ENCODE results near the gene IL3RA.

IL3RA gene

DNA sequence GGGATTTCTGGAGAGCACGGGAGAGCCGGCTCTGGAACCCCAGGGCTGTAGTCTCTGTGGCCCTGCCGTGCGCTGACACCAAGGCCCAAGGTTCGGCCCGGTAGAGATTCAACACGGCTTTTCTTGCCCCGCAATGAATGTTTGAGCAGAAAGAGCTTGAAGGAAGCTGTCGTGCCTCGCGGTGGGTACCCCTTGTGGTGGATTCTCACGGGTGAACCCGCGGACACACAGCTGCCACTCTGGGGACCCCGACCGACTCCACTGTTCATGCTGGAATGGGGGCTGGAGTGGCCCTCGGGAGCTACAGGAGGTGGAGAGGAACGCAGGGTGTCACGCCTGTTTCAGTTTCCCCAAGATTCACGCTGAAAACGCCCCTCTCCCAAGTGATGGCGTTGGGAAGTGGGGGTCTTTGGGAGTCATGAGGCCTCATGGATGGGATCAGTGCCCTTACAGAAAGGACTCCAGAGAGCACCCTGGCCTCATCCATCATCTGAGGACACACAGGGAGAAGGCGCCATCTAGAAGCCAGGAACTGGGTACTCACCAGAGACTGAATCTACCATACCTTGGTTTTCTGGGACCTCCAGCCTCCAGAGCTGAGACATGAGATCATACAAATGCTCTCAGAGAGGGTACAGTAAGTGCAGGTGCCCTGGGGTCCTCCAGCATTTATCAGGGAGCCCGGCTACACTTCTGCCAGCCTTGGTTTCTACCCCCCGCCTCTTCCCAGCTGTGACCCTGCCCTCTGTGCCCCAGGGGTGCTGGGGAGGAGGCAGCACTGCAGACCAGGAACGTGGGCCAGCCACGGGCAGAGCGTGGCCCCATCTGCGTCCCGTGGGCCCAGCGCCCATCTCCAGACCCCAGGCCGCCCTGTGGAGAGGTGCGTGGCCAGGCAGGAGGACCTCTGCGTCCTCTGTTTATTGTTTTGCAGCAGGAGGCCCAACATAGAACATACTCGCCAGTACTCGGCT is 49.0 kb downstream of the IL3RA start:
- DNase-seq = no peak

DNA sequence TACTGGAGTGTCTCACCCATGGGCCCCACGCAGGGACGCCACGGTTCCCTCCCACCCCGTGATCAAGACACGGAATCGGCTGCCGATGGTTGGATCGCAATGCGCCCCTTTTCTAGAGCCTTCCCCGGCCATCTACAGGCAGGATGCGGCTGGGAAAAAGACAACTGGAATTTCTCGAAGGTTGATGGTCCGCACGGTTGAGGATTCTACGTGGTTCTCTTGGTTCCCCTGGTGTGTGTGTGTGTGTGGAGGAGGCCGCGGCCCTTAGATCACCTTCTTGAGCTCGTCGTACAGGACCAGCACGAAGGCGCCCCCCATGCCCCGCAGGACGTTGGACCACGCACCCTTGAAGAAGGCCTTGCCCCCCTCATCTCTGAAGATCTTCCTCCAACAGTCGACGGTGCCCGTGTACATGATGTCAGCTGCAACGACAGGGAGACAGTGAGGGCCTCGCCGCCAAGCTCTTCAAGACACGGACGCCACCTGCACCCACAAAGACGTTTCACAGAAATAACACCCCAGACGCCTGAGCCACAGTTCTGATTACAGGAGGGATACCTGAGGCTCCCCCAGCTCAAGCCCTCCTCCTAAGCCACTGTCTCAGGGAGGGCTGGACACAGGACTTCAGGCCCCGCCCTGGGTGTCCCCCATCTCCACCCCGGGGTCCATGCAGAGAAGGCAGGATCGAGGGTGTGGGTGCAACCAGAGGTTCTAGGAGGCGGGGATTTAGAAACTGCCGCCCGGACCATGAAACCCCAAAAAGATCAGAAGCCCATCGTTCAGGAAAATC is 49.9 kb downstream of the IL3RA start:
- DNase-seq = no peak

- no peak for DNase-seq
Observed at GRCh38 chrX:1387141-1387776, 50.7 kb downstream of the IL3RA start.

DNA sequence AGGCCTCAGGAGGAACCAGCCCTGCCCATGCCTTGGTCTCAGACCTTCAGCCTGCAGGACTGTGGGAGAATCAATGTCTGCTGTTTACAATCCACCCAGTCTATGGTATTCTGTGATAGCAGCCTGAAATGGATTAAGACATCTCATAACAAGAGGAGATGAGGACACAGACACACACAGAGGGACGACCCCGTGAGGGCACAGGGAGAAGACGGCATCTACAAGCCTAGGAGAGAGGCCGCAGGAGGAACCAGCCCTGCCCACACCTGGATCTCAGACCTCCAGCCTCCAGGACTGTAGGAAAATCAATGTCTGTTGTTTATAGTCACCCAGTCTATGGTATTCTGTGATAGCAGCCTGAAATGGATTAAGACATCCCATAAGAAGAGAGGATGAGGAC is 52.1 kb downstream of the IL3RA start:
- DNase-seq = no peak

DNA sequence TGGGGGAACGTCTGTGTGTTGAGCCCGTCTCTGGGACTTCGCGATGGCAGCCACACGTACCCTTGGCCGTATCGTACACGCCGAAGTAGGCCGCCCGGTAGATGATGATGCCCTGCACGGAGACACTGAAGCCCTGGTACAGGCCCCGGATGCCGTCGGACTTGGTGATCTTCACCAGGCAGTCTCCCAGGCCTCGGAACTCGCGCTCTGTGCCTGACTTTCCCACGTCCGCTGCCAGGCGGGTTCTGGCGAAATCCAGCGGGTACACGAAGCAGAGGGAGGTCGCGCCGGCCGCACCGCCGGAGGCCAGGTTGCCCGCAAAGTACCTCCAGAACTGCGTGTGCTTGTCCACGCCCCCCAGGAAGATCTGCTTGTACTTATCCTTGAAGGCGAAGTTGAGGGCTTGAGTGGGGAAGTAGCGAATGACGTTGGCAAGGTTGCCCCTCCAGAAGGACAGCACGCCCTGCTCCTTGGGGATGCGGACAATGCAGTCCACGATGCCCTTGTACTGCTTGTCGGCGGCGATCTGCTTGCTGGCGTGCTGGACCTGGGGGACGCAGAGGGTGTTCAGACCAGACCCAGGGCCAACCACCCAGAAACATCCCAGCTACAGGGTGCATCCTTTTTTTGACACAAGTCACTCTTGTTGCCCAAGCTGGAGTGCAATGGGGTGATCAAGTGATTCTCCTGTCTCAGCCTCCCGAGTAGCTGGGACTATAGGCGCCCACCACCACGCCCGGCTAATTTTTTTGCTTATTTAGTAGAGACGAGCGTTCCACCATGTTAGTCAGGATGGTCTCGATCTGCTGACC is 52.8 kb downstream of the IL3RA start:
- no peak for DNase-seq

DNA sequence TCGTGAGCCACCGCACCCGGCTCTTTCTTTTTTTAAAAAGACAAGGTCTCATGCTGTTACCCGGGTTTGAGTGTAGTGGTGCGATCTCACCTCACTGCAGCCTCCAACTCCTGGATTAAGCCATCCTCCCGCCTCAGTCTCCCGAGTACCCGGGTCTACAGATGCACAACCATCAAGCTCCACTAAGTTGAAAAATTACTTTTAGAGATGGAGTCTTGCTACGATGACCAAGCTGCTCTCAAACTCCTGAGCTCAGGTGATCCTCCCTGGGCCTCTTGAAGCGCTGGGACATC is 53.4 kb downstream of the IL3RA start:
- no peak for DNase-seq

DNA sequence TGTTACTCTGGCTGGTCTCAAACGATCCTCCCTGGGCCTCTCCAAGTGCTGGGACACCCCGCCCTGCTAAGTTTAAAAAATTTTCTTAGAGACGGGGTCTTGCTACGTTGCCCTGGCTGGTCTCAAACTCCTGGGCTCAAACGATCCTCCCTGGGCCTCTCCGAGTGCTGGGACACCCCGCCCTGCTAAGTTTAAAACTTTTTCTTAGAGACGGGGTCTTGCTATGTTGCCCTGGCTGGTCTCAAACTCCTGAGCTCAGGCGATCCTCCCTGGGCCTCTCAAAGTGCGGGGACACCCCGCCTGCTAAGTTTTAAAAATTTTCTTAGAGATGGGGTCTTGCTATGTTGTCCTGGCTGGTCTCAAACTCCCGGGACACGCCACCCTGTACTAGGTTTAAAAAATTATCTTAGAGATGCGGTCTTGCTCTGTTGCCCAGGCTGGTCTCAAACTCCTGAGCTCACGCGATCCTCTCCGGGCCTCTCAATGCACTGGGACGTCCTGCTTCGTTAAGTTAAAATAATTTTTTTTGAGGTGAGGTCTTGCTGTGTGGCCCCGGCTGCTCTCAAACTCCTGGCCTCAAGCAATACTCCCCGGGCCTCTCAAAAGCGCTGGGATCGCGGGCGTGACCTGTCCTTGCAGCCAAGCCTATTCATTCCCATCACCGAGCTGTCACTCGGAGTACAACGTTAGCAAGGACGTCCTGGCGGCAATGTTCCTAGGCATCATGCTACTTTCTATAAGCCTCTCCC is 54.2 kb downstream of the IL3RA start:
- no peak for DNase-seq

DNA sequence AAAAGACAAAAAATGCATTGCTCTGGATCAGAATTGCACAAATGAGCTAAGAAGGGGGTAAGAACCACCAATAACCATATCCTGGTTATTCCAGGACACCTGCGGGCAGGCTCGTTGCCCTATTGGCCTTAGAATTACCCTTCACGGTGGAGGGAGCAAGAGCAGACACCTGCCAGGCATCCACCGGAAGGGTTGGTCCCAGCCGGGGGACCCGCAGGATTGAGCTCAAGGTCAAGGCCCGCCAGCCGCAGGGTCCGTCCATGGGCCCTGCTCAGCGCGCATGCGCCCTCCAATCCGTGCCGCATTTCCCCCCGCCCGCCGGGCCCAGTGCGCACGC is 54.8 kb downstream of the IL3RA start:
- no peak for DNase-seq

GRCh38 chrX:1391707-1392375 is 55.3 kb downstream of the IL3RA start, which contains the start of gene SLC25A6:
Gene SLC25A6, minus strand, starts transcription at chrX:1392113. Its CDS starts 104 bp downstream, at chrX:1392009.
- DNase-seq = no peak

DNA sequence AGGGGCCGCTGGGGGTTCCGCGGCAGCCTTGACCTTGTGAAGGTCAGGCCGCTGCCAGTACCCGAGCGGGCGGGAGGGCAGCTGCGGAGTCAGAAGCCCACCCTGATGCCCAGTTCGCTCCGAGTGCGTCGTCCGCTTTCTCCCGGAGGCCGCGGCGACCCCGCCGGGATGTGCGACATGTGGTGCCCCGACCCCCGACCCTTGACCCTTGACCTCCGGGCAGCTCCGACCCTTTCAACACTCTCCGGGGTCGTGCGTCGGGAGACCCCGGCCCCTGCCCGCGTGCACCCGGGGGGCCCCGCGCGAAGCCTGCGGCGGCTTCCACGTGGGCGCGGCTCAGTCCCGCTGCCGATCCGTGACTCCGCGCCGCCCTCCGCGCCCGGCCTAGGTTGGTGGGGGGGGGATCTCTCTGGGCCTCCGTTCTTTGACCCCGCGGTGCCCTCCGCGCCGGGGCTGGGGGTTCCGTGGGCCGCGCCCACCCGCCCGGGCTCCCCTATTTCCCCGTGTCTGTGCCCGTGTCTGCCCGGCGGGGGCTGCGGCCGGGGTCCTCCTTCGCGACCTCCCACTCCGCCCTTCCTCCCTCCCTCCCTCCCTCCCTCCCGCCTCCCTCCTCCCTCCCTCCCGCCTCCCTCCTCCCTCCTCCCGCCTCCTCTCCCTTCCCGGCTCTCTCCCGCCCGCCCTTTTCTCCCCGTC is 55.9 kb downstream of the IL3RA start:
- no peak for DNase-seq

- no peak for DNase-seq
Observed at GRCh38 chrX:1393871-1394615, 57.5 kb downstream of the IL3RA start.

- DNase-seq = no peak
Observed at GRCh38 chrX:1394731-1395501, 58.3 kb downstream of the IL3RA start.

GRCh38 chrX:1395646-1396216 is 59.1 kb downstream of the IL3RA start:
- no peak for DNase-seq

DNA sequence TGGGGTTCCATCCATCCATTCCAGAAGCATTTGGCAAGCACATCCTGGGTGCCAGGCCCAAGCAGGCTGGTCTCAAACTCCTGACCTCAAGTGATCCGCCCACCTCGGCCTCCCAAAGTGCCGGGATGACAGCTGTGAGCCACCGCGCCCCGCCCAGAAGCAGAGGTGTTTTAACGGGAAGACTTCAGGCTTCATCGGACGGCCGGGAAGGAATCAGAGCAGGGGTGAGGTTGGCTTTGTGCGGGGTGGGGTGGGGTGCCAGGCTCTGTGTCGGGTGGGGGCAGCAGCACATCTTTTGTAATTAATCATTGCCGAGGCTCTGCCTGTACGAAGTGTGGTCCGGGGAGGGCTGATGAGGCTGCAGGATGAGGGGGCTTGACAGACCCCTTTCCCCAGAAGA is 60.4 kb downstream of the IL3RA start:
- no peak for DNase-seq

GRCh38 chrX:1397441-1398270 is 61.1 kb downstream of the IL3RA start:
- no peak for DNase-seq

DNA sequence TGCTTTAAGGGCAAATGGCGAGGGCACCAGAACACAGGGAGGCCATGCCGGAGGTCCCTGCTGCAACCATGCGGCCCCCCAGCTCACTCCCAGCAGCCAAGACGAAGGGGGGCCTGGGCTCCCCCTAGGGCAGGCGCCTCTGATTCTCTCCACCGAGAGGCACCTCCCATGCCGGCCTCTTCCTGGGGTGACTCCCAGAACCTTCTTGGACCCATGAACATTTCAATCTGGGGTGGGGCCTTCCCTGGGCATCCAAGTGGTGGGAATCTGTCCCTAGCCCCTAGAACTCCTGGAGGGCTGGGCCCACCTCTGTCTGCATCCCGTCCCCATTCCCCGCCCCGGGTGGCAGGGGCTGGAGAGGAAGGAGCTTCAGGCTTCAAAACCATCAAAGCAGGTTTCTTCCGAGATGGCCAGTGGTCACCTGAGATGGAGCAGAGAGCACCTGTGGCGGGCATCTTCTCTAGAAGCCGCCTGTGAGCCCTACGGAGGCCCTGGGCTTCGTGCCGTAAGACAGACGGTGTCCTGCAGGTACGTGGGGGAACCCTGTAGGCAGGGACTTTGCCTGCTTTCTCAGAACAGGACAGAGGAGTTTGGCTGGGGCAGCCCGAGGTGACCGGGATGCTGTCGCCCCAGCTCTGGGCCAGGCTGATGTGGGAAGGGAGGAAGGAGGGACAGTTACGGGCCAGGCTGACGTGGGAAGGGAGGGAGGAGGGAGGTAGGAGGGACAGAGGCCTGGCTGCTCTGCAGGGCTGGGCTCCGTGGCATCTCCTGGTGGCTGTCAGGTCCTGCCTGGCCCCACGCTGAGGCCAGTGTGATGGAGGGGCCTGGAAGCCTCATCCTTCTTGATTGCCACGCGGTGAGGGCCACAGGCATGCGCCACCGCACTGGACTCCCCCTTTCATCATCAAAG is 62.1 kb downstream of the IL3RA start:
- DNase-seq = no peak

GRCh38 chrX:1400049-1400448 is 63.5 kb downstream of the IL3RA start:
- DNase-seq = no peak

Measured in NCI-H1417 treated with DMSO at 0.1 percent for 48 hours (cell line).